OCI-LY3 (cell line): Measurements from ENCODE around the gene SLC13A3.

ENCODE experiments used
- H2AFZ ChIP-seq: fragments of 200-600, 300-600 bp; shearing (Covaris generic); 2 replicates; pipeline ENCODE4 v1.6.0; 2014; ENCODE audit warnings: antibody characterized with exemption, low read depth, low read length
- H3K27ac ChIP-seq: fragments of 200-600, 300-600 bp; sonication (generic); 2 replicates; pipeline ENCODE4 v1.5.1; 2014; ENCODE audit warnings: mild to moderate bottlenecking, low read length, moderate library complexity, mixed read lengths
- H3K27me3 ChIP-seq: fragments of 200-600, 300-600 bp; sonication (generic); 2 replicates; pipeline ENCODE4 v1.6.1; 2014; ENCODE audit warnings: low read depth, low read length, mixed read lengths
- H3K36me3 ChIP-seq: fragments of 200-600, 300-600 bp; sonication (generic); replicated peaks from 2 replicates; pipeline ENCODE3; 2014; ENCODE audit warnings: low read depth, low read length, mixed read lengths
- H3K4me1 ChIP-seq: fragments of 300-600, 200-600 bp; sonication (generic); 2 replicates; pipeline ENCODE4 v1.6.1; 2014; ENCODE audit warnings: low read length, mixed read lengths
- H3K4me2 ChIP-seq: fragments of 200-600, 300-600 bp; sonication (generic); 2 replicates; pipeline ENCODE4 v1.6.1; 2014; ENCODE audit warnings: low read length, mixed read lengths
- H3K4me3 ChIP-seq: fragments of 300-600, 200-600 bp; sonication (generic); 2 replicates; pipeline ENCODE4 v1.5.1; 2014; ENCODE audit warnings: antibody characterized with exemption, mild to moderate bottlenecking, low read length, moderate library complexity
- H3K79me2 ChIP-seq: fragments of 300-600, 200-600 bp; shearing (Covaris generic); 2 replicates; pipeline ENCODE4 v1.6.1; 2014; ENCODE audit warnings: mild to moderate bottlenecking, low read length, mixed read lengths
- H3K9ac ChIP-seq: fragments of 300-600, 200-600 bp; shearing (Covaris generic); 2 replicates; pipeline ENCODE4 v1.6.0; 2014; ENCODE audit warnings: mild to moderate bottlenecking, low read length, moderate library complexity
- H3K9me3 ChIP-seq: fragments of 200-600, 300-600 bp; shearing (Covaris generic); 2 replicates; pipeline ENCODE4 v1.6.1; 2014; ENCODE audit warnings: low read length, mixed read lengths; ENCODE audit not compliant: insufficient read depth
- H4K20me1 ChIP-seq: fragments of 200-600, 300-600 bp; sonication (generic); 2 replicates; pipeline ENCODE4 v1.6.1; 2016; ENCODE audit warnings: low read length, mixed read lengths; ENCODE audit not compliant: insufficient read depth
- EZH2phosphoT487 ChIP-seq: fragments of 200-600 bp; shearing (Covaris generic); IDR thresholded peaks from 2 replicates; pipeline ENCODE4 v1.6.1; 2018; ENCODE audit warnings: antibody characterized with exemption, mixed run types, low read depth
- TF ChIP-seq, protein P1 (sequence below): fragments of 200-600, 300-600 bp; sonication (generic); IDR thresholded peaks from 2 replicates; pipeline ENCODE4 v1.5.1; 2014; ENCODE audit warnings: antibody characterized with exemption, low read length, low read depth

Gene SLC13A3

DNA sequence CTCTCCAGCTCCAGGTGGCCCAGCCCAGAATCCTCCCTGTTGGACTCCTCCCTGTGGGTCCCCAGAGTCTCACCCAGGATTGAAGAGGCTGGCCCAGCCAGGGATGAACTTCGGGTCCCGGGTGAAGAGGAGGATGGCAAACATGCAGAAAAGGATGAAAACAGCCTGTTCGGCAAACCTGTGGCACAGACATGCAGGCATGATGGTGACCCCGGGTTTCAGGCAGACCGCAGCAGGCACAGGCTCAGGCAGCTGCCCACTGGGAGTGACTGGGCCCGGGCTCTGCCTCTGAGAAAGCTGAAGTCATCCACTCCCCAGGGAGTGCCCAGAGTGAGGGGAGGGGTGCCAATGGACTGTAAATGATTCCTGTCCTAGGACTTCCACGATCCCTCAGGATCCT, 63.3 kb downstream of the SLC13A3 start:
- peaks cover 45% of the 10 kb centered on the region for H3K27me3 ChIP-seq
- TF ChIP-seq, protein P1, sequence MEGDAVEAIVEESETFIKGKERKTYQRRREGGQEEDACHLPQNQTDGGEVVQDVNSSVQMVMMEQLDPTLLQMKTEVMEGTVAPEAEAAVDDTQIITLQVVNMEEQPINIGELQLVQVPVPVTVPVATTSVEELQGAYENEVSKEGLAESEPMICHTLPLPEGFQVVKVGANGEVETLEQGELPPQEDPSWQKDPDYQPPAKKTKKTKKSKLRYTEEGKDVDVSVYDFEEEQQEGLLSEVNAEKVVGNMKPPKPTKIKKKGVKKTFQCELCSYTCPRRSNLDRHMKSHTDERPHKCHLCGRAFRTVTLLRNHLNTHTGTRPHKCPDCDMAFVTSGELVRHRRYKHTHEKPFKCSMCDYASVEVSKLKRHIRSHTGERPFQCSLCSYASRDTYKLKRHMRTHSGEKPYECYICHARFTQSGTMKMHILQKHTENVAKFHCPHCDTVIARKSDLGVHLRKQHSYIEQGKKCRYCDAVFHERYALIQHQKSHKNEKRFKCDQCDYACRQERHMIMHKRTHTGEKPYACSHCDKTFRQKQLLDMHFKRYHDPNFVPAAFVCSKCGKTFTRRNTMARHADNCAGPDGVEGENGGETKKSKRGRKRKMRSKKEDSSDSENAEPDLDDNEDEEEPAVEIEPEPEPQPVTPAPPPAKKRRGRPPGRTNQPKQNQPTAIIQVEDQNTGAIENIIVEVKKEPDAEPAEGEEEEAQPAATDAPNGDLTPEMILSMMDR, result no peak
- TF ChIP-seq EZH2phosphoT487, result no peak
- H3K4me1 ChIP-seq, result no peaks in the 10 kb centered on the region
- no peak overlapping the region for H3K27ac ChIP-seq
- no peaks in the 10 kb centered on the region for H3K79me2 ChIP-seq
- no peak overlapping the region for H3K4me2 ChIP-seq
- no peaks in the 10 kb centered on the region for H4K20me1 ChIP-seq
- no peak overlapping the region for H3K4me3 ChIP-seq
- H3K9me3 ChIP-seq, result no peaks in the 10 kb centered on the region
- H3K36me3 ChIP-seq, result no peaks in the 10 kb centered on the region
- H2AFZ ChIP-seq, result no peak overlapping the region
- no peak overlapping the region for H3K9ac ChIP-seq

GRCh38 chr20:46586724-46587123, 64.5 kb downstream of the SLC13A3 start:
- Histone ChIP-seq H3K27me3 (peaks cover 45% of the 10 kb centered on the region), H3K27ac (no peak overlapping the region), H3K79me2 (no peaks in the 10 kb centered on the region), H4K20me1 (no peaks in the 10 kb centered on the region), H3K9me3 (no peaks in the 10 kb centered on the region), H2AFZ (no peak overlapping the region), H3K4me3 (no peak overlapping the region), H3K9ac (no peak overlapping the region), H3K4me2 (no peak overlapping the region), H3K4me1 (no peaks in the 10 kb centered on the region), H3K36me3 (no peaks in the 10 kb centered on the region)
- no peak for TF ChIP-seq EZH2phosphoT487
- TF ChIP-seq, protein P1, result no peak

GRCh38 chr20:46584508-46584907, 66.8 kb downstream of the SLC13A3 start:
- H2AFZ ChIP-seq, result no peak overlapping the region
- H3K27ac ChIP-seq, result no peak overlapping the region
- H3K36me3 ChIP-seq, result no peaks in the 10 kb centered on the region
- H3K9ac ChIP-seq, result no peak overlapping the region
- H4K20me1 ChIP-seq, result no peaks in the 10 kb centered on the region
- no peaks in the 10 kb centered on the region for H3K9me3 ChIP-seq
- H3K79me2 ChIP-seq, result no peaks in the 10 kb centered on the region
- no peak overlapping the region for H3K4me3 ChIP-seq
- no peaks in the 10 kb centered on the region for H3K4me1 ChIP-seq
- TF ChIP-seq, protein P1, result no peak
- no peak for TF ChIP-seq EZH2phosphoT487
- peaks cover 43% of the 10 kb centered on the region for H3K27me3 ChIP-seq
- no peak overlapping the region for H3K4me2 ChIP-seq

GRCh38 chr20:46583411-46584214, 67.6 kb downstream of the SLC13A3 start:
- TF ChIP-seq, protein P1, result no peak
- no peak for TF ChIP-seq EZH2phosphoT487
- no peak overlapping the region for H3K27ac ChIP-seq
- no peaks in the 10 kb centered on the region for H3K79me2 ChIP-seq
- H3K4me1 ChIP-seq, result no peaks in the 10 kb centered on the region
- H3K9ac ChIP-seq, result no peak overlapping the region
- H3K4me2 ChIP-seq, result no peak overlapping the region
- no peak overlapping the region for H2AFZ ChIP-seq
- peaks cover 42% of the 10 kb centered on the region for H3K27me3 ChIP-seq
- no peak overlapping the region for H3K4me3 ChIP-seq
- no peaks in the 10 kb centered on the region for H4K20me1 ChIP-seq
- H3K36me3 ChIP-seq, result no peaks in the 10 kb centered on the region
- H3K9me3 ChIP-seq, result no peaks in the 10 kb centered on the region
